CD4-positive, CD25-positive, alpha-beta regulatory T cell (primary cell): ENCODE measurements around the gene ARMC6. TPM values are rescaled to one million over a fixed set of nuclear protein-coding genes. Genes with fewer than 3 reads are reported as not detected.

ENCODE experiments used
- ATAC-seq, 2 donors: fragments of 150-1000 bp; cut with Tn5 transposase; one replicate each; pipeline ENCODE4 v1.10.0; 2021; ENCODE audit warnings: low read depth in 2 of 2, moderate number of reproducible peaks in 2 of 2, moderate library complexity in 1 of 2
- DNase-seq, 3 donors: peaks; one replicate each; pipeline versions ENCODE4 v3.0.0 to v3.0.0-alpha.2; 2012 to 2022; ENCODE audit warnings: mixed read lengths in 1 of 3
- H3K27ac ChIP-seq: one replicate; pipeline ENCODE4 v1.7.0; 2013; ENCODE audit warnings: mild to moderate bottlenecking, low read length; ENCODE audit not compliant: insufficient read depth, poor library complexity, severe bottlenecking
- H3K27me3 ChIP-seq: one replicate; pipeline ENCODE4 v1.7.0; 2013; ENCODE audit warnings: low read length; ENCODE audit not compliant: control insufficient read depth, insufficient read depth
- H3K36me3 ChIP-seq: one replicate; pipeline ENCODE4 v1.7.0; 2013; ENCODE audit warnings: mild to moderate bottlenecking, low read length, moderate library complexity; ENCODE audit not compliant: control insufficient read depth, insufficient read depth
- H3K4me1 ChIP-seq: 2 replicates; pipeline ENCODE4 v1.7.0; 2013; ENCODE audit warnings: mild to moderate bottlenecking, low read length; ENCODE audit not compliant: insufficient read depth, control insufficient read depth, poor library complexity, severe bottlenecking
- H3K4me3 ChIP-seq: one replicate; pipeline ENCODE4 v1.7.0; 2013; ENCODE audit warnings: low read depth, mild to moderate bottlenecking, low read length, moderate library complexity
- H3K9me3 ChIP-seq, 2 experiments: 1 replicate in 1 of 2; 2 replicates in 1 of 2; pipeline ENCODE4 v1.7.0; 2013; ENCODE audit warnings: low read length in 2 of 2, mild to moderate bottlenecking in 1 of 2, moderate library complexity in 1 of 2; ENCODE audit not compliant: control insufficient read depth in 2 of 2
- H3K27ac Mint-ChIP-seq, 3 donors: one replicate each; pipeline ENCODE4 v1.8.0; 2020 to 2022; ENCODE audit warnings: mild to moderate bottlenecking in 3 of 3, mixed read lengths in 3 of 3, moderate library complexity in 2 of 3
- H3K27me3 Mint-ChIP-seq: one replicate; pipeline ENCODE4 v1.8.0; 2022; ENCODE audit warnings: mild to moderate bottlenecking, mixed read lengths
- H3K36me3 Mint-ChIP-seq: one replicate; pipeline ENCODE4 v1.8.0; 2020; ENCODE audit warnings: mixed read lengths
- H3K4me1 Mint-ChIP-seq, 4 donors: one replicate each; pipeline ENCODE4 v1.8.0; 2020 to 2022; ENCODE audit warnings: mixed read lengths in 4 of 4, mild to moderate bottlenecking in 1 of 4
- H3K4me3 Mint-ChIP-seq, 4 donors: one replicate each; pipeline ENCODE4 v1.8.0; 2020 to 2022; ENCODE audit warnings: mild to moderate bottlenecking in 4 of 4, mixed read lengths in 4 of 4, moderate library complexity in 3 of 4
- H3K9me3 Mint-ChIP-seq, 7 donors: one replicate each; pipeline ENCODE4 v1.8.0; 2020 to 2022; ENCODE audit warnings: mixed read lengths in 7 of 7, mild to moderate bottlenecking in 3 of 7, moderate library complexity in 2 of 7
- polyA plus RNA-seq, 4 donors: library from polyadenylated mRNA; unstranded; fragments of 300-500 nt; fragmentation: Illumina TruSeq; gene quantifications; one replicate each; pipeline ENCODE4 v1.2.3, GENCODE V29; 2021
- total RNA-seq: library from RNA; stranded (reverse); gene quantifications from one replicate; pipeline ENCODE4 v1.2.3, GENCODE V29; 2022

The ARMC6 gene
- total and polyA plus RNA-seq, 5 donors from 2014 or later = 14.2 to 36.5 (median 30.6) TPM

DNA sequence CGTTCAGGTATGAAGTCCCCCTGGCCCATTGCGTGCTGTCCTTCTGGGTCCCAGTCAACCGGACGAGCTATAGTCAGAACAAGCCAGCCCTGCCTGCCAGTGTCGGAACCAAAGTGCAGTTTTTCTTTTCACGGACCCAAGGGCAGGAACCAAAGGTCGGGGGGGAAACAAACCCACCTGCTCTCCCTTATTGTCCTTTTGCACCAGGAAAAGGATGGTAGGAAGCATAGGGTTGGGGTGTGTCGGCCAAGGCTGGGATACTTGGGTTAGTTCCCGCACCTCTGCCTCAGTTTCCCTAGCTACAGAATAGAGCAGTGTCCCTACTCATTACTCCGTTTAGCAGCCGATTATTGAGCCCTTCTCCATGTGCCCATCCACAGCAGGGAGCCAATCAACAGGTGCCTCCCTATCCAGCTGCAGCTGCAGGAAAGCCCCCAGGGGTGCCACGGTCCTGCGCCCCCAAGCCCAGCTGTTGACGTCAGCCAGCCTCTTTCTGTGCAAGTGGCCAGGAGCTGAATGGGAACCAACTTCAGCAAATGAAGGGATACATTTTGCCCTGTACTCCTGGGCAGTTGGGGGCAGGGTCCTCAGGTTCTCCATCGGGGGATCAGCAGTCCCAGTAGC lies 21.0 kb downstream of the ARMC6 start:
- no peaks in the 10 kb centered on the region for H3K27me3 ChIP-seq
- Mint-ChIP-seq H3K36me3 (peaks cover 4% of the 10 kb centered on the region), H3K27ac (no peak overlapping the region), H3K9me3 (no peaks in the 10 kb centered on the region), H3K4me1 (peaks cover 0 to 2% (median 0%) of the 10 kb centered on the region in 4 donors), H3K4me3 (no peak overlapping the region), H3K27me3 (no peaks in the 10 kb centered on the region)
- no peak overlapping the region for H3K27ac ChIP-seq
- H3K36me3 ChIP-seq = peaks cover 48% of the 10 kb centered on the region
- no peaks in the 10 kb centered on the region for H3K4me1 ChIP-seq
- no peaks in the 10 kb centered on the region for H3K9me3 ChIP-seq
- H3K4me3 ChIP-seq = no peak overlapping the region
- ATAC-seq (no peak), DNase-seq (no peak)

GRCh38 chr19:19054939-19055440 lies 21.6 kb downstream of the ARMC6 start:
- DNase-seq (no peak), ATAC-seq (no peak)
- Mint-ChIP-seq H3K9me3 (peaks cover 0 to 1% (median 0%) of the 10 kb centered on the region in 7 donors), H3K27ac (no peak overlapping the region), H3K4me3 (no peak overlapping the region), H3K4me1 (peaks cover 0 to 2% (median 0%) of the 10 kb centered on the region in 4 donors), H3K27me3 (no peaks in the 10 kb centered on the region), H3K36me3 (peaks cover 7% of the 10 kb centered on the region)
- Histone ChIP-seq H3K27ac (no peak overlapping the region), H3K36me3 (peaks cover 44% of the 10 kb centered on the region), H3K27me3 (no peaks in the 10 kb centered on the region), H3K4me3 (no peak overlapping the region), H3K9me3 (no peaks in the 10 kb centered on the region), H3K4me1 (no peaks in the 10 kb centered on the region)

GRCh38 chr19:19055701-19056100 lies 22.3 kb downstream of the ARMC6 start:
- peaks cover 0 to 1% (median 0%) of the 10 kb centered on the region in 7 donors for H3K9me3 Mint-ChIP-seq
- Histone ChIP-seq H3K36me3 (peaks cover 42% of the 10 kb centered on the region), H3K4me3 (no peak overlapping the region), H3K4me1 (no peaks in the 10 kb centered on the region), H3K9me3 (no peaks in the 10 kb centered on the region), H3K27ac (no peak overlapping the region), H3K27me3 (no peaks in the 10 kb centered on the region)
- DNase-seq (no peak), ATAC-seq (no peak)
- H3K27me3 Mint-ChIP-seq = no peaks in the 10 kb centered on the region
- no peak overlapping the region for H3K27ac Mint-ChIP-seq
- no peak overlapping the region for H3K4me3 Mint-ChIP-seq
- H3K4me1 Mint-ChIP-seq = peaks cover 0 to 2% (median 0%) of the 10 kb centered on the region in 4 donors
- H3K36me3 Mint-ChIP-seq = peaks cover 7% of the 10 kb centered on the region

GRCh38 chr19:19056636-19057275 lies 23.4 kb downstream of the ARMC6 start:
- H3K4me3 Mint-ChIP-seq = no peak overlapping the region
- H3K36me3 Mint-ChIP-seq = peaks cover 7% of the 10 kb centered on the region
- no peaks in the 10 kb centered on the region for H3K27me3 Mint-ChIP-seq
- no peaks in the 10 kb centered on the region for H3K27me3 ChIP-seq
- H3K4me1 Mint-ChIP-seq = peaks cover 0 to 2% (median 0%) of the 10 kb centered on the region in 4 donors
- no peak overlapping the region for H3K4me3 ChIP-seq
- peaks cover 34% of the 10 kb centered on the region for H3K36me3 ChIP-seq
- H3K4me1 ChIP-seq = no peaks in the 10 kb centered on the region
- DNase-seq (no peak), ATAC-seq (no peak)
- no peak overlapping the region for H3K27ac Mint-ChIP-seq
- no peak overlapping the region for H3K27ac ChIP-seq
- peaks cover 0 to 1% (median 0%) of the 10 kb centered on the region in 7 donors for H3K9me3 Mint-ChIP-seq
- no peaks in the 10 kb centered on the region for H3K9me3 ChIP-seq

- no peak overlapping the region for H3K4me3 Mint-ChIP-seq
- Histone ChIP-seq H3K27me3 (no peaks in the 10 kb centered on the region), H3K4me1 (no peaks in the 10 kb centered on the region), H3K27ac (no peak overlapping the region), H3K36me3 (peaks cover 28% of the 10 kb centered on the region), H3K9me3 (no peaks in the 10 kb centered on the region), H3K4me3 (no peak overlapping the region)
- peaks cover 0 to 1% (median 0%) of the 10 kb centered on the region in 7 donors for H3K9me3 Mint-ChIP-seq
- H3K36me3 Mint-ChIP-seq = peaks cover 7% of the 10 kb centered on the region
- no peak for ATAC-seq
- peaks cover 0 to 2% (median 0%) of the 10 kb centered on the region in 4 donors for H3K4me1 Mint-ChIP-seq
- H3K27me3 Mint-ChIP-seq = no peaks in the 10 kb centered on the region
- DNase-seq = no peak
- H3K27ac Mint-ChIP-seq = no peak overlapping the region
Observed at GRCh38 chr19:19057317-19057716, 23.9 kb downstream of the ARMC6 start.

DNA sequence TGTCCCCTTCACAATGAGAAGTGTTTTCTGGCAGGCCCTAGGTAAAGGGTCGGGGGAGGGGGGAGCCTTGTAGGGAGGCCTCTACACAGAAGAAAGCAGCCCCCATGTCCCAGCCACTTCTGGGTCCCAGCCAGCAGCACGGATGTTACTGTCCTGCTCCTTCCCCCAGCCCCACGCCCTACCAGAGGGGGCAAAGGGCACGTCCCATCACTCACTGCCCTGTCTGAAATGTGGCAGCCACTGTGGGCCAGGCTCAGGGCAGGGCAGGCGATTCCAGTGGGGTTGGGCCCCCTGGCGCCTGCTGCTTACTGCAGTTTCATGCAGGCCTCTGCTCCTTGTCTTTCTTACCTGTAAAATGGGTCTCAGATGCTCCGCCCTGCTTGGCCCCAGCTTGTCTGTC lies 24.3 kb downstream of the ARMC6 start:
- DNase-seq (no peak), ATAC-seq (no peak)
- H3K4me3 Mint-ChIP-seq = no peak overlapping the region
- no peaks in the 10 kb centered on the region for H3K9me3 ChIP-seq
- peaks cover under 1% of the 10 kb centered on the region for H3K4me1 ChIP-seq
- no peaks in the 10 kb centered on the region for H3K27me3 Mint-ChIP-seq
- no peak overlapping the region for H3K27ac Mint-ChIP-seq
- no peak overlapping the region for H3K27ac ChIP-seq
- no peaks in the 10 kb centered on the region for H3K27me3 ChIP-seq
- H3K9me3 Mint-ChIP-seq = peaks cover 0 to 1% (median 0%) of the 10 kb centered on the region in 7 donors
- peaks cover 0 to 2% (median 0%) of the 10 kb centered on the region in 4 donors for H3K4me1 Mint-ChIP-seq
- peaks cover 24% of the 10 kb centered on the region for H3K36me3 ChIP-seq
- H3K4me3 ChIP-seq = no peak overlapping the region
- peaks cover 6% of the 10 kb centered on the region for H3K36me3 Mint-ChIP-seq

GRCh38 chr19:19059018-19059836 lies 25.8 kb downstream of the ARMC6 start:
- ATAC-seq = no peak
- Histone ChIP-seq H3K4me3 (no peak overlapping the region), H3K27ac (no peak overlapping the region), H3K9me3 (no peaks in the 10 kb centered on the region), H3K36me3 (peaks cover 20% of the 10 kb centered on the region), H3K4me1 (peaks cover 7% of the 10 kb centered on the region), H3K27me3 (no peaks in the 10 kb centered on the region)
- Mint-ChIP-seq H3K9me3 (peaks cover 0 to 1% (median 0%) of the 10 kb centered on the region in 7 donors), H3K27me3 (no peaks in the 10 kb centered on the region), H3K27ac (peak overlapping the region in 1 of 3 donors; percentile 71), H3K4me3 (no peak overlapping the region), H3K36me3 (peaks cover 3% of the 10 kb centered on the region), H3K4me1 (peaks cover 0 to 9% (median 4%) of the 10 kb centered on the region in 4 donors)
- no peak for DNase-seq
